HG03342 (cell line): ENCODE results near the gene NELL2.

Experiments
- ATAC-seq: cut with Tn5 transposase; IDR thresholded peaks from one replicate; pipeline ENCODE4 v1.9.1; 2021; ENCODE audit warnings: mild to moderate bottlenecking, moderate library complexity; ENCODE audit not compliant: unreplicated experiment

Gene NELL2

GRCh38 chr12:44488180-44488579 lies 387.9 kb downstream of the NELL2 start:
- ATAC-seq = no peak

- ATAC-seq = no peak
These were observed 391.3 kb downstream of the NELL2 start for GRCh38 chr12:44484862-44485261.

GRCh38 chr12:44477331-44477980 lies 398.7 kb downstream of the NELL2 start:
- no peak for ATAC-seq

GRCh38 chr12:44476683-44477082 lies 399.4 kb downstream of the NELL2 start:
- no peak for ATAC-seq

- no peak for ATAC-seq
These were observed 411.0 kb downstream of the NELL2 start for GRCh38 chr12:44465139-44465538.

- ATAC-seq = no peak
These were observed 411.9 kb downstream of the NELL2 start for GRCh38 chr12:44464180-44464579.

- ATAC-seq = no peak
These were observed 413.4 kb downstream of the NELL2 start for GRCh38 chr12:44462729-44463128.

GRCh38 chr12:44460261-44460660 lies 415.9 kb downstream of the NELL2 start:
- ATAC-seq = no peak

- ATAC-seq = no peak
These were observed 416.5 kb downstream of the NELL2 start for GRCh38 chr12:44459569-44459968.
